H9 (cell line): ENCODE results near the gene BRSK2. TPM values are rescaled to one million over a fixed set of nuclear protein-coding genes. Genes with fewer than 3 reads are reported as not detected.
A peak's percentile ranks its signal among the peaks of the same experiment; 100 is the strongest.

Experiments
- DNase-seq: peaks from one replicate; pipeline ENCODE4 v3.0.0-alpha.2; 2017
- H2AFZ ChIP-seq: one replicate; pipeline ENCODE4 v1.6.1; 2013; ENCODE audit warnings: mild to moderate bottlenecking, low read length, control low read depth, moderate library complexity
- H2AK5ac ChIP-seq: 2 replicates; pipeline ENCODE4 v1.6.1; 2013; ENCODE audit warnings: low read length, control low read depth, mixed read lengths; ENCODE audit not compliant: insufficient read length
- H2BK120ac ChIP-seq: one replicate; pipeline ENCODE4 v1.6.1; 2013; ENCODE audit warnings: low read depth, mild to moderate bottlenecking, low read length, control low read depth, inconsistent platforms; ENCODE audit not compliant: poor library complexity, severe bottlenecking
- H2BK12ac ChIP-seq: 2 replicates; pipeline ENCODE4 v1.6.1; 2013; ENCODE audit warnings: low read length, control low read depth, mixed read lengths, low read depth; ENCODE audit not compliant: insufficient read length
- H2BK15ac ChIP-seq: 2 replicates; pipeline ENCODE4 v1.6.1; 2013; ENCODE audit warnings: low read depth, low read length, control low read depth
- H2BK20ac ChIP-seq: one replicate; pipeline ENCODE4 v1.6.1; 2013; ENCODE audit warnings: low read depth, mild to moderate bottlenecking, low read length, control low read depth, inconsistent platforms; ENCODE audit not compliant: poor library complexity, severe bottlenecking
- H2BK5ac ChIP-seq: 2 replicates; pipeline ENCODE4 v1.6.1; 2013; ENCODE audit warnings: low read length, control low read depth, mixed read lengths; ENCODE audit not compliant: insufficient read length
- H3K14ac ChIP-seq: 2 replicates; pipeline ENCODE4 v1.6.1; 2013; ENCODE audit warnings: low read length, control low read depth; ENCODE audit not compliant: insufficient read depth
- H3K18ac ChIP-seq: 2 replicates; pipeline ENCODE4 v1.6.1; 2013; ENCODE audit warnings: low read depth, mild to moderate bottlenecking, mixed read lengths, low read length, control low read depth; ENCODE audit not compliant: insufficient read length
- H3K23ac ChIP-seq: 2 replicates; pipeline ENCODE4 v1.6.1; 2013; ENCODE audit warnings: low read length, control low read depth, mixed read lengths, low read depth; ENCODE audit not compliant: insufficient read length
- H3K23me2 ChIP-seq: 2 replicates; pipeline ENCODE4 v1.6.1; 2013; ENCODE audit warnings: low read depth, mild to moderate bottlenecking, mixed read lengths, low read length, control low read depth; ENCODE audit not compliant: insufficient read length, poor library complexity, severe bottlenecking
- H3K27ac ChIP-seq: 2 replicates; pipeline ENCODE4 v1.5.1; 2013; ENCODE audit warnings: low read length, control low read depth, mixed read lengths, low read depth; ENCODE audit not compliant: insufficient read length
- H3K27me3 ChIP-seq: 2 replicates; pipeline ENCODE4 v1.6.1; 2013; ENCODE audit warnings: low read length, control low read depth, inconsistent platforms; ENCODE audit not compliant: insufficient read depth
- H3K4ac ChIP-seq: 2 replicates; pipeline ENCODE4 v1.6.1; 2013; ENCODE audit warnings: low read depth, mild to moderate bottlenecking, control low read depth, inconsistent platforms, low read length, moderate library complexity
- H3K4me1 ChIP-seq: 2 replicates; pipeline ENCODE4 v1.6.1; 2013; ENCODE audit warnings: low read length, control low read depth, inconsistent platforms; ENCODE audit not compliant: insufficient read depth
- H3K4me2 ChIP-seq: 2 replicates; pipeline ENCODE4 v1.6.1; 2013; ENCODE audit warnings: low read length, control low read depth, mixed read lengths; ENCODE audit not compliant: insufficient read length, insufficient read depth
- H3K56ac ChIP-seq: 2 replicates; pipeline ENCODE4 v1.6.1; 2013; ENCODE audit warnings: low read depth, mild to moderate bottlenecking, mixed read lengths, low read length, control low read depth; ENCODE audit not compliant: insufficient read length
- H3K79me1 ChIP-seq: 2 replicates; pipeline ENCODE4 v1.6.1; 2013; ENCODE audit warnings: low read depth, mild to moderate bottlenecking, moderate library complexity, low read length, control low read depth, inconsistent platforms; ENCODE audit not compliant: insufficient read depth, poor library complexity, severe bottlenecking
- H3K79me2 ChIP-seq: 2 replicates; pipeline ENCODE4 v1.6.1; 2013; ENCODE audit warnings: low read length, control low read depth, inconsistent platforms; ENCODE audit not compliant: insufficient read depth
- H3K9ac ChIP-seq: 2 replicates; pipeline ENCODE4 v1.6.1; 2013; ENCODE audit warnings: low read length, control low read depth, mixed read lengths; ENCODE audit not compliant: insufficient read length; ENCODE audit errors: extremely low read depth
- H3K9me3 ChIP-seq: one replicate; pipeline ENCODE4 v1.6.1; 2013; ENCODE audit warnings: low read depth, low read length, inconsistent platforms; ENCODE audit not compliant: control insufficient read depth
- H3T11ph ChIP-seq: one replicate; pipeline ENCODE4 v1.6.1; 2013; ENCODE audit warnings: mild to moderate bottlenecking, low read length, control low read depth, inconsistent platforms
- H4K20me1 ChIP-seq: one replicate; pipeline ENCODE4 v1.6.1; 2013; ENCODE audit not compliant: control insufficient read depth, insufficient read length, insufficient read depth
- H4K5ac ChIP-seq: 2 replicates; pipeline ENCODE4 v1.6.1; 2013; ENCODE audit warnings: low read depth, mild to moderate bottlenecking, mixed read lengths, low read length, control low read depth; ENCODE audit not compliant: insufficient read length
- H4K8ac ChIP-seq: replicated peaks from 2 replicates; pipeline ENCODE4 v1.6.1; 2013; ENCODE audit warnings: low read length, control low read depth, mixed read lengths, low read depth; ENCODE audit not compliant: insufficient read length
- H4K91ac ChIP-seq: 2 replicates; pipeline ENCODE4 v1.6.1; 2013; ENCODE audit warnings: low read depth, mild to moderate bottlenecking, moderate library complexity, mixed read lengths, low read length, control low read depth; ENCODE audit not compliant: insufficient read length
- H3K27ac Mint-ChIP-seq, 3 experiments: 2 replicates in 2 of 3; 3 replicates in 1 of 3; pipeline ENCODE4 v1.8.0; 2020 to 2021; ENCODE audit warnings: mixed read lengths in 3 of 3, mild to moderate bottlenecking in 1 of 3, moderate library complexity in 1 of 3
- H3K27me3 Mint-ChIP-seq: 2 replicates; pipeline ENCODE4 v1.8.0; 2021; ENCODE audit warnings: low read depth, mild to moderate bottlenecking, moderate library complexity, mixed read lengths
- H3K36me3 Mint-ChIP-seq, 3 experiments: 2 replicates in 2 of 3; 3 replicates in 1 of 3; pipeline ENCODE4 v1.8.0; 2020 to 2021; ENCODE audit warnings: low read depth in 3 of 3, mixed read lengths in 3 of 3; ENCODE audit not compliant: insufficient read depth in 1 of 3
- H3K4me1 Mint-ChIP-seq, 2 experiments: 2 replicates each; pipeline ENCODE4 v1.8.0; 2020; ENCODE audit warnings: mixed read lengths in 2 of 2
- H3K4me3 Mint-ChIP-seq, 2 experiments: 2 replicates in 1 of 2; 3 replicates in 1 of 2; pipeline ENCODE4 v1.8.0; 2020 to 2021; ENCODE audit warnings: mild to moderate bottlenecking in 2 of 2, mixed read lengths in 2 of 2, moderate library complexity in 1 of 2
- H3K9me3 Mint-ChIP-seq, 2 experiments: 2 replicates in 1 of 2; 3 replicates in 1 of 2; pipeline ENCODE4 v1.8.0; 2020; ENCODE audit warnings: mild to moderate bottlenecking in 2 of 2, mixed read lengths in 2 of 2, moderate library complexity in 1 of 2
- CTCF ChIP-seq: fragments of 200-600 bp; sonication (generic); conservative IDR thresholded peaks from 3 replicates; pipeline ENCODE4 v1.8.0; 2021; ENCODE audit warnings: antibody characterized with exemption, mild to moderate bottlenecking
- WGBS: extraction: QIAGEN DNeasy Blood & Tissue Kit; methylation state at CpG from one replicate; pipeline ENCODE4 v1.1.7; 2013; ENCODE audit warnings: missing lambda C conversion rate, low lambda C conversion rate, mixed read lengths; ENCODE audit not compliant: insufficient read length; ENCODE audit errors: extremely low coverage; 5-methylcytosine and 5-hydroxymethylcytosine counted together
- total RNA-seq: library from RNA; stranded (reverse); gene quantifications from 2 replicates; pipeline ENCODE4 v1.2.1, GENCODE V29; 2021

Gene BRSK2
- total RNA-seq, 1 experiment from 2014 or later = 28.4 TPM

DNA sequence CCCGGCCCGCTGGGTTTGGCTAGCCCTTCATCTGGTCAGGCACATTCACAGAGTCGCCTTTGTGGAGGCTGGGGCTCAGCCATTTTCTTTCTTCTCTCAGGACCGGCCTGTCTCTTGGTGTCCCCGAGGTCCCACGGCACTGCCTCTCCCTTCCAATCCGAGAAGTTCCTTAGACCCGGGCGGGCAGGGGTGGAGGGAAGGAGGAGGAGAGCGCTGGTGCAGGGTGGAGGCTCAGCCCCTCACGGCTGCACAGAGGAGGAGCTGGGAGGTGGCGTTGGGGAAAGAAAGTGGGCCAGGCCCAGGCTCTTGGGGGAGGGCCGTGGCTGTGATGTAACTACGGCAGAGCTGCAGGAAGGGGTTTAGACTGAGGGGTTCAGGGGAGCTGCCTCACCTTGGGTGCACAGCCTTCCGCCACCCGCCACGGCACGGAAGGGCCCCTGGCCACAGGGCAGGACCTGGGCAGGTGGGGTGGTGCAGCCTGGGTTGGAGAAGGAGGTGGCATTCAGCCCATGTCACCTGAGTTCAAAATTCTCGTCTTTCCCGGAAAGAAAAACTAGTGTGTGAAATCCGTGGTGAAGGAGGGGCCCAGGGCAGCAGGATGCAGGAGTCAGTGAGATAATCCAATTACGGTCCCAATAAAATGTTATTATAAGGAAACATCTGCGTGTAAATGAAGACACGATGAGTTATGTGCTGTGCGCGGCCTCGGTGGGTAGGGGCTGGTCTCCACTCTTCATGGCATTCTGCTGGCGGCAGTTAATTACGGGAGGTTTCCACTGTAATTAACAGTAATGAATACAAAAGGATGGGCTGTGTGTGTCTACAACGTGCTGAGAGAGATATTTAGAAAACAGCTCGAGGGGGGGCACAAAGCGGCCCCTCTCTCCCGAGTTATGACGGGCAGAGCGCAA is 1.7 kb downstream of the BRSK2 start:
- peaks cover 3% of the 10 kb centered on the region for H3K79me1 ChIP-seq
- peak; percentile 45 for DNase-seq
- H2AK5ac ChIP-seq = no peak overlapping the region
- no peak overlapping the region for H2BK12ac ChIP-seq
- H3K4me1 Mint-ChIP-seq = peaks cover 15 to 17% of the 10 kb centered on the region in 2 experiments
- no peak overlapping the region for H3K14ac ChIP-seq
- no peak overlapping the region for H3K56ac ChIP-seq
- H3K9ac ChIP-seq = no peak overlapping the region
- no peak overlapping the region for H2AFZ ChIP-seq
- H3K27me3 ChIP-seq = no peaks in the 10 kb centered on the region; the same call in 1 of the 2 replicates
- peaks cover 0 to 4% of the 10 kb centered on the region in 2 experiments; a peak in 3 of 5 replicates for H3K9me3 Mint-ChIP-seq
- no peaks in the 10 kb centered on the region for H3K4me1 ChIP-seq
- no peak for TF ChIP-seq CTCF
- H3K79me2 ChIP-seq = peaks cover 24% of the 10 kb centered on the region; the same call in 1 of the 2 replicates
- H2BK20ac ChIP-seq = no peak overlapping the region
- H3T11ph ChIP-seq = no peak overlapping the region
- H2BK15ac ChIP-seq = no peak overlapping the region
- peaks cover 2% of the 10 kb centered on the region for H4K20me1 ChIP-seq
- H3K4ac ChIP-seq = no peak overlapping the region
- H3K23ac ChIP-seq = no peak overlapping the region
- no peak overlapping the region for H4K5ac ChIP-seq
- H2BK120ac ChIP-seq = no peak overlapping the region
- no peak overlapping the region for H3K27ac ChIP-seq
- no peak overlapping the region for H4K91ac ChIP-seq
- no peak overlapping the region for H4K8ac ChIP-seq
- H3K27me3 Mint-ChIP-seq = peaks cover 18% of the 10 kb centered on the region
- peaks cover 14% of the 10 kb centered on the region for H3K23me2 ChIP-seq
- no peak overlapping the region for H3K18ac ChIP-seq
- H3K9me3 ChIP-seq = no peaks in the 10 kb centered on the region
- no peak overlapping the region for H3K27ac Mint-ChIP-seq
- H2BK5ac ChIP-seq = no peak overlapping the region
- WGBS = no CpG with 5 or more reads among the region's 35 CpGs
- peak overlapping the region; percentile 58 for H3K4me2 ChIP-seq
- peaks cover 5 to 19% (median 12%) of the 10 kb centered on the region in 3 experiments; a peak in 5 of 7 replicates for H3K36me3 Mint-ChIP-seq
- H3K4me3 Mint-ChIP-seq = peak overlapping the region; percentile 73 to 89
